K562 (cell line): ENCODE results near the gene GATAD2B.

ENCODE experiments used
- CBX2 ChIP-seq: fragments of 200-600 bp; sonication (generic); IDR thresholded peaks from one replicate; pipeline ENCODE4 v1.6.1; 2012; ENCODE audit warnings: mild to moderate bottlenecking, low read length, inconsistent platforms; ENCODE audit not compliant: insufficient read depth, poor library complexity, severe bottlenecking
- FOXJ3 ChIP-seq: sonication (generic); formaldehyde crosslinking; IDR thresholded peaks from 2 replicates; pipeline ENCODE4 v1.4.0; 2020; ENCODE audit warnings: mild to moderate bottlenecking, missing genetic modification reagents
- GABPA ChIP-seq: fragments of 200-800 bp; sonication (Bioruptor generic); conservative IDR thresholded peaks from 2 replicates; pipeline ENCODE4 v1.6.1; 2016; ENCODE audit warnings: low read depth, missing genetic modification characterization, missing compliant biosample characterization
- JUND ChIP-seq, 2 experiments: IDR thresholded peaks; 2 replicates in 1 of 2; 3 replicates in 1 of 2; pipeline ENCODE4 v1.6.1; 2011; ENCODE audit warnings: borderline replicate concordance in 2 of 2, low read depth in 2 of 2, low read length in 2 of 2, improper control_type of control experiment in 1 of 2, missing biosample characterization in 1 of 2, missing genetic modification characterization in 1 of 2, missing genetic modification reagents in 1 of 2
- MXI1 ChIP-seq: IDR thresholded peaks from 2 replicates; pipeline ENCODE4 v1.6.1; 2011; ENCODE audit warnings: low read depth, mild to moderate bottlenecking, improper control_type of control experiment, low read length
- RAD21 ChIP-seq, 2 experiments: fragments of 250-450 bp in 1 of 2; fragments of 450-650 bp in 1 of 2; sonication (Bioruptor Pico) in 1 of 2; formaldehyde crosslinking in 1 of 2; IDR thresholded peaks in 1 of 2; conservative IDR thresholded peaks in 1 of 2; 2 replicates each; pipeline versions ENCODE4 v1.4.0 to v1.8.0; 2020 to 2022; ENCODE audit warnings: mild to moderate bottlenecking in 2 of 2, moderate library complexity in 1 of 2
- SRSF9 ChIP-seq: fragments of 200-400 bp; formaldehyde crosslinking; IDR thresholded peaks from 2 replicates; pipeline ENCODE4 v1.6.1; 2017; ENCODE audit warnings: low read depth, low read length, borderline replicate concordance
- ZNF695 ChIP-seq: fragments of 450-650 bp; formaldehyde crosslinking; IDR thresholded peaks from 2 replicates; pipeline ENCODE4 v1.4.0; 2020; ENCODE audit warnings: mild to moderate bottlenecking, moderate library complexity
- TF ChIP-seq, protein P1 (sequence below): fragments of 250-450 bp; sonication (Bioruptor Pico); IDR thresholded peaks from 2 replicates; pipeline ENCODE4 v1.5.0; 2022; ENCODE audit warnings: mild to moderate bottlenecking
- TF ChIP-seq, protein P2 (sequence below): sonication (generic); formaldehyde crosslinking; IDR thresholded peaks from 2 replicates; pipeline ENCODE4 v1.8.1; 2023; ENCODE audit warnings: mild to moderate bottlenecking, missing genetic modification reagents
- TF ChIP-seq, protein P3 (sequence below), 2 experiments: IDR thresholded peaks; 2 replicates each; pipeline ENCODE4 v1.6.1; 2011; ENCODE audit warnings: borderline replicate concordance in 1 of 2, control low read depth in 1 of 2, low read depth in 1 of 2, low read length in 1 of 2, mild to moderate bottlenecking in 1 of 2, mixed read lengths in 1 of 2, moderate library complexity in 1 of 2; ENCODE audit not compliant: insufficient read depth in 1 of 2, insufficient read length in 1 of 2, poor library complexity in 1 of 2, severe bottlenecking in 1 of 2; ENCODE audit errors: extremely low read depth in 1 of 2
- TF ChIP-seq, protein P4 (sequence below), 3 experiments: IDR thresholded peaks in 2 of 3; conservative IDR thresholded peaks in 1 of 3; 2 replicates each; pipeline ENCODE4 v1.5.1; 2011 to 2012; ENCODE audit warnings: low read length in 3 of 3, mild to moderate bottlenecking in 3 of 3, control low read depth in 2 of 3, improper control_type of control experiment in 1 of 3, inconsistent platforms in 1 of 3, low read depth in 1 of 3, mixed read lengths in 1 of 3, moderate library complexity in 1 of 3; ENCODE audit not compliant: insufficient read depth in 2 of 3
- TF ChIP-seq, protein P5 (sequence below), 2 experiments: fragments of 450-650 bp in 1 of 2; sonication (generic) in 1 of 2; formaldehyde crosslinking in 1 of 2; IDR thresholded peaks in 1 of 2; conservative IDR thresholded peaks in 1 of 2; 2 replicates each; pipeline versions ENCODE4 v1.6.1 to v1.8.1; 2016 to 2023; ENCODE audit warnings: mild to moderate bottlenecking in 2 of 2, moderate library complexity in 2 of 2, inconsistent platforms in 1 of 2, missing genetic modification reagents in 1 of 2

DNA sequence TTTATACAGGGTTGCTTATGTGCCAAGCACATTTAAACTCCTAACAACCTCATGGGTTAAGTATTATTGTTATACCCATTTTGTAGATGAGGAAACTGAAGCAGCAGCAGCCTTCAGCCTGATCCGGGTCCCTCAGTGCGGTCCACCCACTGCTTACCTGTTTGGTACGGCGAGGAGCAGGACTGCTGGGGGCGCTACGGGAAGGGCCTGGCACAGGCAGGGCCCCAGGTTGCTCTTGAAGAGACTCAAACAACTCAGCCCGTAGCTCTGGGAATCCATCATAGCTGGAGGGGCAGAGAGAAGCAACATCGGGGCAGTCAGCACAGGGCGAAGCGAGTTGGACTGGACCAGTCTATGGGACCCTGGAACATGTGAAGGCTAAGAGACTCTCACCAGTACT, 14.6 kb upstream of the GATAD2B start:
- TF ChIP-seq SRSF9: no peak
- TF ChIP-seq RAD21 (CRISPR knock-in tag; conservative IDR thresholded peaks at IDR 0.05 in 1 of 2, IDR thresholded peaks at IDR 0.05 in 1 of 2): no peak
- no peak for TF ChIP-seq GABPA
- TF ChIP-seq, protein P1, sequence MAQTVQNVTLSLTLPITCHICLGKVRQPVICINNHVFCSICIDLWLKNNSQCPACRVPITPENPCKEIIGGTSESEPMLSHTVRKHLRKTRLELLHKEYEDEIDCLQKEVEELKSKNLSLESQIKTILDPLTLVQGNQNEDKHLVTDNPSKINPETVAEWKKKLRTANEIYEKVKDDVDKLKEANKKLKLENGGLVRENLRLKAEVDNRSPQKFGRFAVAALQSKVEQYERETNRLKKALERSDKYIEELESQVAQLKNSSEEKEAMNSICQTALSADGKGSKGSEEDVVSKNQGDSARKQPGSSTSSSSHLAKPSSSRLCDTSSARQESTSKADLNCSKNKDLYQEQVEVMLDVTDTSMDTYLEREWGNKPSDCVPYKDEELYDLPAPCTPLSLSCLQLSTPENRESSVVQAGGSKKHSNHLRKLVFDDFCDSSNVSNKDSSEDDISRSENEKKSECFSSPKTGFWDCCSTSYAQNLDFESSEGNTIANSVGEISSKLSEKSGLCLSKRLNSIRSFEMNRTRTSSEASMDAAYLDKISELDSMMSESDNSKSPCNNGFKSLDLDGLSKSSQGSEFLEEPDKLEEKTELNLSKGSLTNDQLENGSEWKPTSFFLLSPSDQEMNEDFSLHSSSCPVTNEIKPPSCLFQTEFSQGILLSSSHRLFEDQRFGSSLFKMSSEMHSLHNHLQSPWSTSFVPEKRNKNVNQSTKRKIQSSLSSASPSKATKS (CRISPR knock-in tag): no peak
- no peak for TF ChIP-seq ZNF695
- TF ChIP-seq, protein P2, sequence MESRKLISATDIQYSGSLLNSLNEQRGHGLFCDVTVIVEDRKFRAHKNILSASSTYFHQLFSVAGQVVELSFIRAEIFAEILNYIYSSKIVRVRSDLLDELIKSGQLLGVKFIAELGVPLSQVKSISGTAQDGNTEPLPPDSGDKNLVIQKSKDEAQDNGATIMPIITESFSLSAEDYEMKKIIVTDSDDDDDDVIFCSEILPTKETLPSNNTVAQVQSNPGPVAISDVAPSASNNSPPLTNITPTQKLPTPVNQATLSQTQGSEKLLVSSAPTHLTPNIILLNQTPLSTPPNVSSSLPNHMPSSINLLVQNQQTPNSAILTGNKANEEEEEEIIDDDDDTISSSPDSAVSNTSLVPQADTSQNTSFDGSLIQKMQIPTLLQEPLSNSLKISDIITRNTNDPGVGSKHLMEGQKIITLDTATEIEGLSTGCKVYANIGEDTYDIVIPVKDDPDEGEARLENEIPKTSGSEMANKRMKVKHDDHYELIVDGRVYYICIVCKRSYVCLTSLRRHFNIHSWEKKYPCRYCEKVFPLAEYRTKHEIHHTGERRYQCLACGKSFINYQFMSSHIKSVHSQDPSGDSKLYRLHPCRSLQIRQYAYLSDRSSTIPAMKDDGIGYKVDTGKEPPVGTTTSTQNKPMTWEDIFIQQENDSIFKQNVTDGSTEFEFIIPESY (CRISPR knock-in tag): no peak
- TF ChIP-seq, protein P3, sequence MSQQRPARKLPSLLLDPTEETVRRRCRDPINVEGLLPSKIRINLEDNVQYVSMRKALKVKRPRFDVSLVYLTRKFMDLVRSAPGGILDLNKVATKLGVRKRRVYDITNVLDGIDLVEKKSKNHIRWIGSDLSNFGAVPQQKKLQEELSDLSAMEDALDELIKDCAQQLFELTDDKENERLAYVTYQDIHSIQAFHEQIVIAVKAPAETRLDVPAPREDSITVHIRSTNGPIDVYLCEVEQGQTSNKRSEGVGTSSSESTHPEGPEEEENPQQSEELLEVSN (IDR thresholded peaks at IDR 0.05; ENCODE audit: borderline replicate concordance in 1 of 2, extremely low read depth in 1 of 2, insufficient read depth in 1 of 2, insufficient read length in 1 of 2, low read depth in 1 of 2, low read length in 1 of 2, poor library complexity in 1 of 2, severe bottlenecking in 1 of 2): no peak
- TF ChIP-seq, protein P4, sequence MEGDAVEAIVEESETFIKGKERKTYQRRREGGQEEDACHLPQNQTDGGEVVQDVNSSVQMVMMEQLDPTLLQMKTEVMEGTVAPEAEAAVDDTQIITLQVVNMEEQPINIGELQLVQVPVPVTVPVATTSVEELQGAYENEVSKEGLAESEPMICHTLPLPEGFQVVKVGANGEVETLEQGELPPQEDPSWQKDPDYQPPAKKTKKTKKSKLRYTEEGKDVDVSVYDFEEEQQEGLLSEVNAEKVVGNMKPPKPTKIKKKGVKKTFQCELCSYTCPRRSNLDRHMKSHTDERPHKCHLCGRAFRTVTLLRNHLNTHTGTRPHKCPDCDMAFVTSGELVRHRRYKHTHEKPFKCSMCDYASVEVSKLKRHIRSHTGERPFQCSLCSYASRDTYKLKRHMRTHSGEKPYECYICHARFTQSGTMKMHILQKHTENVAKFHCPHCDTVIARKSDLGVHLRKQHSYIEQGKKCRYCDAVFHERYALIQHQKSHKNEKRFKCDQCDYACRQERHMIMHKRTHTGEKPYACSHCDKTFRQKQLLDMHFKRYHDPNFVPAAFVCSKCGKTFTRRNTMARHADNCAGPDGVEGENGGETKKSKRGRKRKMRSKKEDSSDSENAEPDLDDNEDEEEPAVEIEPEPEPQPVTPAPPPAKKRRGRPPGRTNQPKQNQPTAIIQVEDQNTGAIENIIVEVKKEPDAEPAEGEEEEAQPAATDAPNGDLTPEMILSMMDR (IDR thresholded peaks at IDR 0.05 in 2 of 3, conservative IDR thresholded peaks at IDR 0.05 in 1 of 3; ENCODE audit: insufficient read depth in 2 of 3, low read depth in 1 of 3, low read length in 3 of 3): no peak
- no peak for TF ChIP-seq MXI1
- TF ChIP-seq FOXJ3: no peak
- TF ChIP-seq, protein P5, sequence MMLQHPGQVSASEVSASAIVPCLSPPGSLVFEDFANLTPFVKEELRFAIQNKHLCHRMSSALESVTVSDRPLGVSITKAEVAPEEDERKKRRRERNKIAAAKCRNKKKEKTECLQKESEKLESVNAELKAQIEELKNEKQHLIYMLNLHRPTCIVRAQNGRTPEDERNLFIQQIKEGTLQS (IDR thresholded peaks at IDR 0.05): no peak
- TF ChIP-seq, protein P5 (CRISPR knock-in tag; conservative IDR thresholded peaks at IDR 0.05): no peak
- no peak for TF ChIP-seq JUND (IDR thresholded peaks at IDR 0.05; ENCODE audit: borderline replicate concordance, low read depth, low read length)
- no peak for TF ChIP-seq JUND (tag; IDR thresholded peaks at IDR 0.05; ENCODE audit: borderline replicate concordance, low read depth, low read length)
- no peak for TF ChIP-seq CBX2
